ENCODE measurements around the gene NR4A1.

NR4A1 gene

GRCh38 chr12:52023976-52024688 is 27.1 kb upstream of the NR4A1 start:
- Histone ChIP-seq H3K36me3 (ENCODE audit: control insufficient read depth in 2 of 2, insufficient read depth in 1 of 2, low read length in 2 of 2) (no peaks in the 10 kb centered on the region), H3K4me1 (ENCODE audit: control insufficient read depth, insufficient read depth, low read length) (peaks cover 2% of the 10 kb centered on the region), H3K4me3 (ENCODE audit: low read depth, low read length) (peak overlapping the region; percentile 48), H3K9me3 (ENCODE audit: control insufficient read depth, insufficient read depth, low read depth, low read length) (no peaks in the 10 kb centered on the region), H3K27ac (ENCODE audit: extremely low read depth, low read depth, low read length) (no peak overlapping the region)
- ChIA-PET POLR2A (interaction anchor here (0.9 to 2.6 kb wide), 2 partner anchors 20 to 21 kb away, joined by 4 to 11 read pairs; no protein-coding TSS in a partner anchor), CTCF (interaction anchor here (0.5 to 16.1 kb wide), 33 partner anchors 8 to 683 kb away, joined by 3 to 794 read pairs (median 8); partner anchors contain the start of genes ATG101, SMIM41 and TAMALIN)
- peak; percentile 3; the same call in 1 of the 2 replicates for TF ChIP-seq ZNF501 (tag by site-specific recombination; IDR thresholded peaks at IDR 0.05)
- peak; percentile 82 for TF ChIP-seq ZNF335 (tag by site-specific recombination; conservative IDR thresholded peaks at IDR 0.05)
- TF ChIP-seq ZNF223 (tag by site-specific recombination; IDR thresholded peaks at IDR 0.05) = 0 out of 2 replicates have a peak, but pooled peaks have one; percentile 56
- no peak for TF ChIP-seq SALL2 (tag by site-specific recombination; IDR thresholded peaks at IDR 0.05; ENCODE audit: borderline replicate concordance)

- H3K4me1 ChIP-seq (ENCODE audit: control insufficient read depth, insufficient read depth, low read length) = peaks cover 4% of the 10 kb centered on the region; the same call in 1 of the 2 replicates
- no peak overlapping the region for H3K4me3 ChIP-seq (ENCODE audit: low read depth, low read length)
- POLR2A ChIA-PET = interaction anchor here (0.6 to 3.1 kb wide), 9 partner anchors 14 to 130 kb away, joined by 3 to 24 read pairs (median 5); partner anchors contain the start of genes ATG101, NR4A1 and TAMALIN
These were observed 26.4 kb upstream of the NR4A1 start for GRCh38 chr12:52024845-52025230.

GRCh38 chr12:52026263-52026662 is 25.0 kb upstream of the NR4A1 start:
- ChIA-PET CTCF (interaction anchor here (0.6 to 16.1 kb wide), 38 partner anchors 8 to 1593 kb away, joined by 3 to 794 read pairs (median 9); partner anchors contain the start of genes ATG101, NR4A1, SMIM41 and TAMALIN), POLR2A (interaction anchor here (1.4 to 3.1 kb wide), 4 partner anchors 20 to 56 kb away, joined by 4 to 24 read pairs (median 10); partner anchors contain the start of genes ATG101, NR4A1 and TAMALIN)
- TF ChIP-seq ZNF521 (tag by site-specific recombination; IDR thresholded peaks at IDR 0.05) (no peak), ZNF366 (tag by site-specific recombination; conservative IDR thresholded peaks at IDR 0.05) (peak; percentile 18; the same call in 1 of the 2 replicates), ZNF629 (tag by site-specific recombination; IDR thresholded peaks at IDR 0.05) (peak; percentile 14; the same call in 1 of the 2 replicates), ZNF23 (tag by site-specific recombination; IDR thresholded peaks at IDR 0.05; ENCODE audit: borderline replicate concordance) (no peak), ZNF76 (tag by site-specific recombination; IDR thresholded peaks at IDR 0.05; ENCODE audit: borderline replicate concordance, low read depth) (no peak), SP7 (tag by site-specific recombination; IDR thresholded peaks at IDR 0.05) (peak; percentile 94)
- Histone ChIP-seq H3K27ac (ENCODE audit: extremely low read depth, low read depth, low read length) (no peak overlapping the region), H3K36me3 (ENCODE audit: control insufficient read depth in 2 of 2, insufficient read depth in 1 of 2, low read length in 2 of 2) (no peaks in the 10 kb centered on the region), H3K4me3 (ENCODE audit: low read depth, low read length) (no peak overlapping the region), H3K9me3 (ENCODE audit: control insufficient read depth, insufficient read depth, low read depth, low read length) (no peaks in the 10 kb centered on the region), H3K4me1 (ENCODE audit: control insufficient read depth, insufficient read depth, low read length) (peaks cover 7% of the 10 kb centered on the region; the same call in 1 of the 2 replicates)

More at GRCh38 chr12:52024845-52025230, 26.4 kb upstream of the NR4A1 start:
- Histone ChIP-seq H3K27ac (ENCODE audit: extremely low read depth, low read depth, low read length) (no peak overlapping the region), H3K9me3 (ENCODE audit: control insufficient read depth, insufficient read depth, low read depth, low read length) (no peaks in the 10 kb centered on the region), H3K36me3 (ENCODE audit: control insufficient read depth in 2 of 2, insufficient read depth in 1 of 2, low read length in 2 of 2) (no peaks in the 10 kb centered on the region)
- TF ChIP-seq ZNF654 (tag by site-specific recombination; IDR thresholded peaks at IDR 0.05; ENCODE audit: low read depth) (no peak), ZNF561 (tag by site-specific recombination; IDR thresholded peaks at IDR 0.05; ENCODE audit: borderline replicate concordance) (no peak), ZNF571 (tag by site-specific recombination; IDR thresholded peaks at IDR 0.05) (no peak), KLF1 (tag by site-specific recombination; IDR thresholded peaks at IDR 0.05) (no peak), ZNF266 (tag by site-specific recombination; IDR thresholded peaks at IDR 0.05; ENCODE audit: low read depth) (no peak), ZSCAN18 (tag by site-specific recombination; IDR thresholded peaks at IDR 0.05) (no peak), ELK4 (IDR thresholded peaks at IDR 0.05; ENCODE audit: borderline replicate concordance, low read depth, low read length) (no peak), ZNF114 (tag by site-specific recombination; IDR thresholded peaks at IDR 0.05) (no peak)
- CTCF ChIA-PET = interaction anchor here (0.5 to 16.1 kb wide), 59 partner anchors 7 to 1782 kb away, joined by 3 to 794 read pairs (median 6); partner anchors contain the start of genes ATG101, NR4A1, SMIM41 and TAMALIN
